D721Med (cell line): Measurements from ENCODE around the gene GOLGA8A.

Experiments used
- DNase-seq: peaks from one replicate; pipeline ENCODE4 v3.0.0; 2011; ENCODE audit warnings: low spot score; ENCODE audit not compliant: insufficient read length
- FAIRE-seq: peaks from 2 replicates; lab custom pipeline; 2011; peaks lifted over from hg19 to GRCh38; lab: Jason Lieb, UNC
- TF ChIP-seq, protein P1 (sequence below): IDR thresholded peaks from 2 replicates; pipeline ENCODE4 v1.5.1; 2012; ENCODE audit warnings: mild to moderate bottlenecking, control low read depth; ENCODE audit not compliant: insufficient read depth; ENCODE audit errors: missing control alignments

Gene GOLGA8A, protein sequence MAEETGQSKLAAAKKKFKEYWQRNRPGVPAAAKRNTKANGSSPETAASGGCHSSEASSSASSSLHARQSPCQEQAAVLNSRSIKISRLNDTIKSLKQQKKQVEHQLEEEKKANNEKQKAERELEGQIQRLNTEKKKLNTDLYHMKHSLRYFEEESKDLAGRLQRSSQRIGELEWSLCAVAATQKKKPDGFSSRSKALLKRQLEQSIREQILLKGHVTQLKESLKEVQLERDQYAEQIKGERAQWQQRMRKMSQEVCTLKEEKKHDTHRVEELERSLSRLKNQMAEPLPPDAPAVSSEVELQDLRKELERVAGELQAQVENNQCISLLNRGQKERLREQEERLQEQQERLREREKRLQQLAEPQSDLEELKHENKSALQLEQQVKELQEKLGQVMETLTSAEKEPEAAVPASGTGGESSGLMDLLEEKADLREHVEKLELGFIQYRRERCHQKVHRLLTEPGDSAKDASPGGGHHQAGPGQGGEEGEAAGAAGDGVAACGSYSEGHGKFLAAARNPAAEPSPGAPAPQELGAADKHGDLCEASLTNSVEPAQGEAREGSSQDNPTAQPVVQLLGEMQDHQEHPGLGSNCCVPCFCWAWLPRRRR

DNA sequence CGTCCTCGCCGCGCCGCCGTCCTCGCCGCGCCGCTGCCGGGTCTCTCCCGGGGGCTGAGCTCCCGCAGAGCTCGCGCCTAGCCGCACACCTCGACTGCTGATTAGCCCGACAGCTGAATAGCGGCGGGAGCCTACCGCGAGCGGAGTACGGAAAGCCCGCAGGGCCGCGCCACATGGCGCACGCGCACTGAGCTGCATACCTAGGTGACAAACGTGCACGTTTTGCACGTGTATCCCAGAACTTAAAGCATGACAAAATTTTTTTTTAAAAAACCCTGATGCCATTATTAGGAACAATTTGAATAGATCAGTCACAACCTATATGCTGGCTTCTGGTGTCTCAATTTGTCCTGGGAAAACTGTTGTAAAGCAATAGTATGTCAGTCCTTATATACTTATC lies at the start of gene GOLGA8A:
GOLGA8A (minus strand) TSS at position 122 of the 400 bp plus-strand sequence. CDS start 48,117 bp downstream, outside the sequence.
- no peak for FAIRE-seq
- TF ChIP-seq, protein P1, sequence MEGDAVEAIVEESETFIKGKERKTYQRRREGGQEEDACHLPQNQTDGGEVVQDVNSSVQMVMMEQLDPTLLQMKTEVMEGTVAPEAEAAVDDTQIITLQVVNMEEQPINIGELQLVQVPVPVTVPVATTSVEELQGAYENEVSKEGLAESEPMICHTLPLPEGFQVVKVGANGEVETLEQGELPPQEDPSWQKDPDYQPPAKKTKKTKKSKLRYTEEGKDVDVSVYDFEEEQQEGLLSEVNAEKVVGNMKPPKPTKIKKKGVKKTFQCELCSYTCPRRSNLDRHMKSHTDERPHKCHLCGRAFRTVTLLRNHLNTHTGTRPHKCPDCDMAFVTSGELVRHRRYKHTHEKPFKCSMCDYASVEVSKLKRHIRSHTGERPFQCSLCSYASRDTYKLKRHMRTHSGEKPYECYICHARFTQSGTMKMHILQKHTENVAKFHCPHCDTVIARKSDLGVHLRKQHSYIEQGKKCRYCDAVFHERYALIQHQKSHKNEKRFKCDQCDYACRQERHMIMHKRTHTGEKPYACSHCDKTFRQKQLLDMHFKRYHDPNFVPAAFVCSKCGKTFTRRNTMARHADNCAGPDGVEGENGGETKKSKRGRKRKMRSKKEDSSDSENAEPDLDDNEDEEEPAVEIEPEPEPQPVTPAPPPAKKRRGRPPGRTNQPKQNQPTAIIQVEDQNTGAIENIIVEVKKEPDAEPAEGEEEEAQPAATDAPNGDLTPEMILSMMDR = no peak

DNA sequence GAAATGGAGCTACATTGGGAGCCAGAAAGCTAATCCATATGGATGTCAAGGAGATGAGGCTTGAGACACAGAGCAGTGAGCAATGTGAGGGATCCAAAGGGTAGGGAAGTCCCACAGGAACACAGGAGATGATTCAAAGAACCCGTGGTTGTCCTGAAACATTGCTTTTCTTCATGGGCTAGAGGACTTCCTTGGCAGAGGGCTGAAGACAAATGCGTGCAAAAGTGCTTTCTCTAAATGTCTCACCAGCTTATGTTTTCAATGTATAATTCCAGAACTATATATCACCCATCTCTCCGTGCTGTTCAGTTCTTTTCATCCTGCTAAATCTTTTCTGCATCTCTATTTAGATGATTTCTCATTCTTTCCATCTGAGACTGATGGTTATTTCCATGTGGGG lies 46.0 kb upstream of the GOLGA8A start:
- DNase-seq (no peak), FAIRE-seq (no peak)
- TF ChIP-seq, protein P1 = no peak

More for the DNA sequence above, at the start of gene GOLGA8A:
- DNase-seq = peak; percentile 77

DNA sequence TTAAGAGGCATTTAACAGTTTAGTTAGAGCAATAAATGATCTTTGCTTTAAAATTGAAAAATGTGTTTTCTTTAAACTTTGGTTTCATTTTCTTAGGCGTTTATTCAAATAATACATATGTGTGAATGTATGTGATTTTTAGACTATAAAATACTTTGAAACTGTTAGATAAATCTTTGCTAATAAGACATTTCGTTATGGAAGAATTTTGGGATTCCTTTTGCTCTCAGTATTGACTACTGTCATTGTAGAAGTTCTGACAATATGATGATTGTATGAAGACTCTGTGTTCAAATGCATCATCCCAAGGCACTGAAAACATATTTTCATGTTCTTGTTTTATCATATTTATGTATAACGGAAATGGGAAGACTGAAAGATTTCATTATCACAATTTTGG lies 43.8 kb upstream of the GOLGA8A start:
- TF ChIP-seq, protein P1 = no peak
- FAIRE-seq (no peak), DNase-seq (no peak)

DNA sequence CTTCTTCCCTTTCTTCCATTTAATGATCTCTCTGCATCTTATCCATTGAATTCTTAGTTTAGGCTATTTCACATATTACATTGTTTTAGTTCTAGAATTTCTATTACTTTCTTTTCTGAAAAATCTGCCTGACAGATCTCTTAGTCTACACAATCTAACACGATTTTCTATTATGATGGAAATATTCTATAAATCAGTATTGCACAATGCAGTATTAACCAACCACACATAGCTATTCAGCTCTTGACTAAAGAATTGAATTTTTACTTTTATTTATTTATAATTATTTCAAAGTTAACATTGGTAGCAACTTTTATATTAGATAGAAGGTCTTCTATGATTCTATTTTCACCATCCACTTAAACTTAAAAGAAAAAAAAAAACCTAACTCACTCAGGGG lies 36.2 kb upstream of the GOLGA8A start:
- DNase-seq = no peak
- FAIRE-seq = no peak
- TF ChIP-seq, protein P1 = no peak

DNA sequence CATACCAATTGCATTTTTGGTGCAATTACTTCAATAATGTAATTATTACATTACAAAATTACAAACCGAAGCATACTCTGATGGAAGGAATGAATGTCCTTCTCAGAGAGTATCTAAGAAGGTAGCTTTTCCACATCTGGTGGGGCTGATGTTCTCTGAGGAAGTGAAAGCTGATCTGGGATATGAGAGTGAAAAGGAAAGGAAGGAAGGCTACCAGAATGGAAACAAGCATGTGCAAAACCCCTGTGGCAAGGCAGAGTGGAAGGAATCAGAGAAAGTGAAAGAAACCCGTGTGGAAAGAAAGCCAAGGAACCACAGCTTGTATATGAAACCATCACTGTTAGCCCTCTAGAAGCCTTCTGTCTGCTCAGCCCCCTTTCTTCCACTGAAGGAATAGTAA lies 35.3 kb upstream of the GOLGA8A start:
- no peak for DNase-seq
- FAIRE-seq = no peak
- TF ChIP-seq, protein P1 = no peak

DNA sequence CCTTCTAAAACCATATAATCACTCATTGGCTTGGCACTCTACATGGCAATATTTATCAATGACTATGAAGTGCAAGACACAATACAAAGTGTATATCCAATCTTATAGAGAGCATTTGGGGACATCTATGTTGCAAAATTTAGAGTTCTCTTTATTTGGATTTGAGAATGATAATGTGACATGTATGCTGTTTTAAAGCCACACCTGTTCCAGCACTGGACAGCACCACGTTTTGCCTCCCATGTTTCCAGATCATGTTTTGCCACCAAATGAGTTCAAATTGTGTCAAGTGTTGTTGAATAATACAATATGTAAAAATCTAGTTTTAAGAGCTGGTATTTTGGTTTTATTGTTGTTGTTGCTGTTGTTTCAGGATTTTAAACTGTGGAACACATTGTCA lies 33.3 kb upstream of the GOLGA8A start:
- FAIRE-seq (no peak), DNase-seq (no peak)
- TF ChIP-seq, protein P1 = no peak

DNA sequence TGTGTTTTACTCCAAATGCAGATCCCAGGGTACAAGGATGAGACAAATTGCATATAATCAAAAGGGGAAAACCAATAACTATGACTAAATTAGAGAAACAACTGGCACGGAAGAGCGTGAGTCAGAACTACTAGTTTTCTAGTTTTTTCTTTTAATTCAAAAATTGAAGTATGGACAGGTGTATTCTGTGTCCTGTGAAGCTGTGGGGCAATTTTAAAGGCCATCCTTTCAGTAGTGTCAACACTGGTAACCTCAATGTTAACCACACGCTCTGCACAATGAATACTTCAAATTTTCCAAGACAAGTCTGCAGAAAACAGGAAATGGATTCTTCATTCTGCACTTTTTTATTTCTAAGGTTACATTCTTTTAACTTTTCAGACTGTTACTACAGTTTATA lies 32.5 kb upstream of the GOLGA8A start:
- no peak for FAIRE-seq
- TF ChIP-seq, protein P1 = no peak
- no peak for DNase-seq
